ENCODE results near the gene TIMM17B.

The TIMM17B gene

DNA sequence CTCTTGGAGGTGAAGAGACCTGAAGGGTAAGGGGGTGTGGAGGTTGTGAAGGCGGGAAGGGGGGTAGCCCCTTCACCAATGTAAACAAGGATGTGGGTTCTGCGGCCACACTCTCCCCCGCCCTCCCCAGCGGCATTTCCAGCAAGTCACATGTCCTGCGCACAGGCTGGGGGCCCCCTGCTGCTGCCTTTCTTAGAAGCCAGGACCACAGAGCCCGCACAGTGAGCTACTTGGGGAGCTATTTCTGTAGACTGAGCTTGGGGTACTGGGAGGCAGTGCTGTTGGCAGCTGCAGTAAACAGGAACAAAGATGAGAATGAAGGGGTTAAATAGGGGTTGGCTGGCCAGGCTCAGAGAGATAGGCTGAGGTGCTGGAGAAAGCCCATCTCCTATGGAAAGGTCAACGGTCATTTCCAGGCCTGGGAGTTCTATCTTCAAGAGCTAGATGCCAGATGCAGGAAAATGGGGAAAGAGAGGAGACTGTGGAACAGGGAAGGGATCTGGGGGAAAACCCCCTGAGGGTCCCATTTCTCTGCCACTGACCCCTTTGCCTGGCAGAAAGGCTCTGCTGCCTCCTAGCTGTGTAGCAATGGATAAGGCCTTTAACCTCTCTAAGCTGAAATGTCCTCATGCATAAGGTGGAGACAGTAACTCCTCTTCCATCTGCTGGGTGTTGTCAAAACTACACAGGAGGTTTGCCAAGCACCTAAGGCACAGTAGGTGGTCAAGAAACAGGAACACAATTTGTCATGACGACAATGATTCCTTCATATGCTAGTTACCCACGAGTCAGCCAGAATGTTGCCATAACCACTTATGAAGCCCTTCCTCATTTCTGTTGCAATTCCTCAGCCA is 39.7 kb upstream of the TIMM17B start:
- Histone ChIP-seq H3K4me2 (ENCODE audit: low read length, poor library complexity, severe bottlenecking) (peak overlapping the region; percentile 22), H3K9ac (ENCODE audit: low read length) (no peak overlapping the region), H4K91ac (ENCODE audit: low read length) (no peak overlapping the region), H3K27ac (ENCODE audit: low read length, poor library complexity, severe bottlenecking) (peak overlapping the region; percentile 62), H3K36me3 (ENCODE audit: control insufficient read depth in 1 of 2, insufficient read depth in 2 of 2, low read depth in 1 of 2, low read length in 2 of 2) (peaks cover 41 to 52% of the 10 kb centered on the region in 2 experiments), H2AK5ac (ENCODE audit: low read length, severe bottlenecking) (no peak overlapping the region), H3K23ac (ENCODE audit: low read length in 2 of 2) (no peak overlapping the region), H3K4me3 (ENCODE audit: insufficient read depth in 1 of 2, low read depth in 1 of 2, low read length in 2 of 2) (no peak overlapping the region), H3K4ac (ENCODE audit: low read depth in 1 of 2, low read length in 2 of 2) (no peak overlapping the region), H3K14ac (ENCODE audit: low read length in 2 of 2) (no peak overlapping the region), H3K4me1 (ENCODE audit: control insufficient read depth, insufficient read depth, low read depth, low read length) (peaks cover 24% of the 10 kb centered on the region), H2AFZ (ENCODE audit: low read depth, low read length) (no peak overlapping the region), H3K27me3 (ENCODE audit: control insufficient read depth in 1 of 2, insufficient read depth in 1 of 2, low read length in 2 of 2) (peaks cover 0 to 4% of the 10 kb centered on the region in 2 experiments), H3K79me1 (replicated peaks; ENCODE audit: low read length, poor library complexity, severe bottlenecking) (peaks cover 6% of the 10 kb centered on the region), H2BK12ac (ENCODE audit: low read length in 2 of 2) (peak overlapping the region in 1 of 2 experiments; percentile 34), H2BK15ac (ENCODE audit: low read depth, poor library complexity, severe bottlenecking) (no peak overlapping the region), H2BK120ac (ENCODE audit: low read depth, low read length) (no peak overlapping the region), H3K18ac (ENCODE audit: low read depth in 1 of 2, low read length in 2 of 2) (peak overlapping the region in 1 of 2 experiments; percentile 18), H3K9me3 (ENCODE audit: control insufficient read depth, low read length) (peaks cover 4% of the 10 kb centered on the region), H2BK5ac (ENCODE audit: low read depth, low read length, poor library complexity, severe bottlenecking) (no peak overlapping the region), H4K8ac (ENCODE audit: low read length) (peak overlapping the region; percentile 41)
- peak; percentile 54 for DNase-seq
- WGBS: 60% methylated on average over 9 of the region's 9 CpGs

GRCh38 chrX:48936429-48937053 is 39.0 kb upstream of the TIMM17B start:
- no peak overlapping the region for H3K23ac ChIP-seq (ENCODE audit: low read length in 2 of 2)
- peak overlapping the region; percentile 53 for H3K27ac ChIP-seq (ENCODE audit: low read length, poor library complexity, severe bottlenecking)
- 96% methylated on average over 6 of the region's 8 CpGs for WGBS
- H2BK15ac ChIP-seq (ENCODE audit: low read depth, poor library complexity, severe bottlenecking): no peak overlapping the region
- peaks cover 4% of the 10 kb centered on the region for H3K79me1 ChIP-seq (replicated peaks; ENCODE audit: low read length, poor library complexity, severe bottlenecking)
- no peak overlapping the region for H2AFZ ChIP-seq (ENCODE audit: low read depth, low read length)
- H3K27me3 ChIP-seq (ENCODE audit: control insufficient read depth in 1 of 2, insufficient read depth in 1 of 2, low read length in 2 of 2): peaks cover 0 to 4% of the 10 kb centered on the region in 2 experiments
- no peak for DNase-seq
- H2AK5ac ChIP-seq (ENCODE audit: low read length, severe bottlenecking): no peak overlapping the region
- no peak overlapping the region for H4K91ac ChIP-seq (ENCODE audit: low read length)
- no peak overlapping the region for H2BK12ac ChIP-seq (ENCODE audit: low read length in 2 of 2)
- H3K36me3 ChIP-seq (ENCODE audit: control insufficient read depth in 1 of 2, insufficient read depth in 2 of 2, low read depth in 1 of 2, low read length in 2 of 2): peaks cover 35 to 51% of the 10 kb centered on the region in 2 experiments
- no peak overlapping the region for H3K18ac ChIP-seq (ENCODE audit: low read depth in 1 of 2, low read length in 2 of 2)
- no peak overlapping the region for H3K4me2 ChIP-seq (ENCODE audit: low read length, poor library complexity, severe bottlenecking)
- H2BK5ac ChIP-seq (ENCODE audit: low read depth, low read length, poor library complexity, severe bottlenecking): no peak overlapping the region
- H3K14ac ChIP-seq (ENCODE audit: low read length in 2 of 2): no peak overlapping the region
- no peak overlapping the region for H3K4ac ChIP-seq (ENCODE audit: low read depth in 1 of 2, low read length in 2 of 2)
- no peak overlapping the region for H3K9ac ChIP-seq (ENCODE audit: low read length)
- no peak overlapping the region for H3K4me3 ChIP-seq (ENCODE audit: insufficient read depth in 1 of 2, low read depth in 1 of 2, low read length in 2 of 2)
- no peak overlapping the region for H2BK120ac ChIP-seq (ENCODE audit: low read depth, low read length)
- peaks cover 4% of the 10 kb centered on the region for H3K9me3 ChIP-seq (ENCODE audit: control insufficient read depth, low read length)
- H4K8ac ChIP-seq (ENCODE audit: low read length): no peak overlapping the region
- peaks cover 22% of the 10 kb centered on the region for H3K4me1 ChIP-seq (ENCODE audit: control insufficient read depth, insufficient read depth, low read depth, low read length)

DNA sequence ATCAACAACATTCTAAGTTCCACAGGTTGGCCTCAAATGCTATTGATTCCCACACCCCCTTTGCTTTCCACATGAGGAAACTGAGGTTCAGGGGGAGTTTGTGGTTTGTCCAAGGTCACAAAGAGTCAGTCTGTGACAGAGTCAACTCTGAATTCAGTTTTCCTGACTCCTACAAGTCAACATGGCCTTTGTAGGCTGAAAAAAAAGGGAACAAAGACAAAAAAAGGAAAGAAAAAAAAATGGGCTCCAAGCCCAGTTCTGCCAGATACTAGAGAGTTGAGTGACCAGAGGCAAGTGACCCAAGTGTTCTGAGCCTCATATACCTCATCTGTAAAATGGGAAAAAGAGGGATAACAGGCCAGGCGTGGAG is 37.7 kb upstream of the TIMM17B start:
- H4K8ac ChIP-seq (ENCODE audit: low read length): no peak overlapping the region
- H3K36me3 ChIP-seq (ENCODE audit: control insufficient read depth in 1 of 2, insufficient read depth in 2 of 2, low read depth in 1 of 2, low read length in 2 of 2): peaks cover 30 to 56% of the 10 kb centered on the region in 2 experiments
- H3K79me1 ChIP-seq (replicated peaks; ENCODE audit: low read length, poor library complexity, severe bottlenecking): peaks cover 4% of the 10 kb centered on the region
- no peak overlapping the region for H4K91ac ChIP-seq (ENCODE audit: low read length)
- H3K23ac ChIP-seq (ENCODE audit: low read length in 2 of 2): no peak overlapping the region
- no peak overlapping the region for H3K18ac ChIP-seq (ENCODE audit: low read depth in 1 of 2, low read length in 2 of 2)
- H2BK120ac ChIP-seq (ENCODE audit: low read depth, low read length): no peak overlapping the region
- no peak overlapping the region for H3K14ac ChIP-seq (ENCODE audit: low read length in 2 of 2)
- H3K9me3 ChIP-seq (ENCODE audit: control insufficient read depth, low read length): peaks cover 4% of the 10 kb centered on the region
- H2BK5ac ChIP-seq (ENCODE audit: low read depth, low read length, poor library complexity, severe bottlenecking): no peak overlapping the region
- H3K4me3 ChIP-seq (ENCODE audit: insufficient read depth in 1 of 2, low read depth in 1 of 2, low read length in 2 of 2): no peak overlapping the region
- H3K9ac ChIP-seq (ENCODE audit: low read length): no peak overlapping the region
- no peak overlapping the region for H3K4ac ChIP-seq (ENCODE audit: low read depth in 1 of 2, low read length in 2 of 2)
- no peak overlapping the region for H2AK5ac ChIP-seq (ENCODE audit: low read length, severe bottlenecking)
- no peak for DNase-seq
- H2BK12ac ChIP-seq (ENCODE audit: low read length in 2 of 2): no peak overlapping the region
- no peak overlapping the region for H3K27ac ChIP-seq (ENCODE audit: low read length, poor library complexity, severe bottlenecking)
- H3K4me1 ChIP-seq (ENCODE audit: control insufficient read depth, insufficient read depth, low read depth, low read length): peaks cover 19% of the 10 kb centered on the region
- peaks cover 0 to 4% of the 10 kb centered on the region in 2 experiments for H3K27me3 ChIP-seq (ENCODE audit: control insufficient read depth in 1 of 2, insufficient read depth in 1 of 2, low read length in 2 of 2)
- H2AFZ ChIP-seq (ENCODE audit: low read depth, low read length): no peak overlapping the region
- no peak overlapping the region for H3K4me2 ChIP-seq (ENCODE audit: low read length, poor library complexity, severe bottlenecking)
- 100% methylated on average over 1 of the region's 1 CpG for WGBS
- H2BK15ac ChIP-seq (ENCODE audit: low read depth, poor library complexity, severe bottlenecking): no peak overlapping the region

DNA sequence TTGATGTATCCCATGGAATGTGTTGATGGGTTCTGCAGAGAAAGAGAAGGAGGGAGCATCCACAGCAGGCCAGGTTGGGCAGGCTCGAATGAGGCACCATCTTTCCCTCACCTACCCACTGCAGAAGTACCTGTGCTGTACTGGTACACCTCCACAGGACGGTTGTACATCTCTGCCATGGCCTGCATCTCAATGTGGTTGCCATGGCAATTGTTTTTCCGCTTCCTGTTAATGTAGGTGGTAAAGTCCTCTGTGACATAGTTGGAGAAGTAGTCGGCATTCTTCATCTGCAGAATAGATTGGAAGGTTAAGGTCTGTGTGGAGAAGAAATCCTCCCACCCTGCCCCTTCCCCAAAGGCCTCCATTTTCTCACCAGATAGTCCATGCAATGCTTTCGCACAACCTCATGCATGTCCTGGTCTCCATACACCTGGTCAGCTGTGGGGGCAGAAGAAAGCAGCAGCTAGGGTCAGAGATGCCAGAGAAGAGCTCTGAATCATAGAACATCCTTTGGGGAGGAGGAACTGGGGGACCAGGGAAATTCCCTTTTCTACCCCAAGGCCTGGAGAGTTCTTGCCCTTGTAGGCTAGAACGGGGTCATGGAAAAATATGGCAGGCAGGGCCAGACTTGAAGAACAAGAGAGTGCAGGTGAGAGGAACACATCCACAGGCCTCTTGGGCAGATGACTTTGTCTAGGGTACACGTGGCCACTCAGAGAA is 37.2 kb upstream of the TIMM17B start:
- Histone ChIP-seq H2AFZ (ENCODE audit: low read depth, low read length) (no peak overlapping the region), H2AK5ac (ENCODE audit: low read length, severe bottlenecking) (no peak overlapping the region), H2BK120ac (ENCODE audit: low read depth, low read length) (no peak overlapping the region), H3K14ac (ENCODE audit: low read length in 2 of 2) (no peak overlapping the region), H3K23ac (ENCODE audit: low read length in 2 of 2) (no peak overlapping the region), H3K18ac (ENCODE audit: low read depth in 1 of 2, low read length in 2 of 2) (no peak overlapping the region), H3K79me1 (replicated peaks; ENCODE audit: low read length, poor library complexity, severe bottlenecking) (peaks cover 2% of the 10 kb centered on the region), H4K91ac (ENCODE audit: low read length) (no peak overlapping the region), H3K4me3 (ENCODE audit: insufficient read depth in 1 of 2, low read depth in 1 of 2, low read length in 2 of 2) (no peak overlapping the region), H3K9me3 (ENCODE audit: control insufficient read depth, low read length) (peaks cover 4% of the 10 kb centered on the region), H3K4me1 (ENCODE audit: control insufficient read depth, insufficient read depth, low read depth, low read length) (peaks cover 15% of the 10 kb centered on the region), H2BK12ac (ENCODE audit: low read length in 2 of 2) (no peak overlapping the region), H3K27ac (ENCODE audit: low read length, poor library complexity, severe bottlenecking) (no peak overlapping the region), H3K4me2 (ENCODE audit: low read length, poor library complexity, severe bottlenecking) (no peak overlapping the region), H2BK5ac (ENCODE audit: low read depth, low read length, poor library complexity, severe bottlenecking) (no peak overlapping the region), H3K36me3 (ENCODE audit: control insufficient read depth in 1 of 2, insufficient read depth in 2 of 2, low read depth in 1 of 2, low read length in 2 of 2) (peaks cover 27 to 53% of the 10 kb centered on the region in 2 experiments), H3K27me3 (ENCODE audit: control insufficient read depth in 1 of 2, insufficient read depth in 1 of 2, low read length in 2 of 2) (peaks cover 0 to 4% of the 10 kb centered on the region in 2 experiments), H2BK15ac (ENCODE audit: low read depth, poor library complexity, severe bottlenecking) (no peak overlapping the region), H3K4ac (ENCODE audit: low read depth in 1 of 2, low read length in 2 of 2) (no peak overlapping the region), H3K9ac (ENCODE audit: low read length) (no peak overlapping the region), H4K8ac (ENCODE audit: low read length) (no peak overlapping the region)
- DNase-seq: no peak
- 100% methylated on average over 2 of the region's 7 CpGs for WGBS
